Measurements from ENCODE around the gene EEF1B2. TPM values are rescaled to one million over a fixed set of nuclear protein-coding genes. Genes with fewer than 3 reads are reported as not detected.

EEF1B2 gene
- total RNA-seq, 1 experiment from 2014 or later = 939 TPM

Other genes with a start within 250 kb of the EEF1B2 start
- gene INO80D, start 73.7 kb upstream of the EEF1B2 start, total RNA-seq (2022) = 19.8 and 21.8 TPM in 2 replicates
- gene NDUFS1, start 451 bp upstream of the EEF1B2 start, total RNA-seq (2022) = 123 TPM in 2 replicates
- 6.5 and 7.4 TPM in 2 replicates for gene ZDBF2, start 114.8 kb downstream of the EEF1B2 start, total RNA-seq (2022)

All from Caco-2 (cell line).